Hepatocyte (in vitro differentiated cells): ENCODE data around the gene PERM1.

Experiments
- EZH2 ChIP-seq: fragments of 200-600 bp; sonication (generic); IDR thresholded peaks from 2 replicates; pipeline ENCODE4 v1.6.1; 2016; ENCODE audit warnings: antibody characterized with exemption, mild to moderate bottlenecking, borderline replicate concordance
- EZH2phosphoT487 ChIP-seq: fragments of 200-600 bp; sonication (generic); IDR thresholded peaks from one replicate; pipeline ENCODE4 v1.6.1; 2018; ENCODE audit warnings: antibody characterized with exemption, mild to moderate bottlenecking, low read depth, moderate library complexity; ENCODE audit not compliant: unreplicated experiment, severe bottlenecking
- TF ChIP-seq, protein P1 (sequence below): fragments of 200-600 bp; sonication (generic); IDR thresholded peaks from 2 replicates; pipeline ENCODE4 v1.5.1; 2016; ENCODE audit warnings: antibody characterized with exemption, mild to moderate bottlenecking; ENCODE audit not compliant: poor library complexity

DNA sequence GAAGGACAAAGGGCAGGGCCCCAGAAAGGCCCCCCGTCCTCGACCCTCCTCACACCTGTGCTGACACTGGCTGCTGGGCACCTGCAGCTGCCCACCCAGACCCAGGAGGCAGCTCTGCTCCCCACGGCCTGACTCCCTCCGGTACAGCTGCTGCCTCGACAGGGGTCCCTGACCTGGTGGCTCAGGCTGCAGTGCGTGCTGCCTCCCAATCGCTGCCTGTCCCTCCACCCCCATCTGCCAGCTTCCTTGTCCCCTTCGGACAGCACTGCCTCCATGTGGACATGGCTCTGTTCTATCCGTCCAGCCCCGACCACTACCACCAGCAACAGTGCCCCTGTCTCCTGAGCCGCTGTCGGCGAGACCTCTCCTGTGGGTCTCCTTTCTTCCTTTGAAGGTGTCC lies 27.0 kb downstream of the PERM1 start:
- TF ChIP-seq, protein P1, sequence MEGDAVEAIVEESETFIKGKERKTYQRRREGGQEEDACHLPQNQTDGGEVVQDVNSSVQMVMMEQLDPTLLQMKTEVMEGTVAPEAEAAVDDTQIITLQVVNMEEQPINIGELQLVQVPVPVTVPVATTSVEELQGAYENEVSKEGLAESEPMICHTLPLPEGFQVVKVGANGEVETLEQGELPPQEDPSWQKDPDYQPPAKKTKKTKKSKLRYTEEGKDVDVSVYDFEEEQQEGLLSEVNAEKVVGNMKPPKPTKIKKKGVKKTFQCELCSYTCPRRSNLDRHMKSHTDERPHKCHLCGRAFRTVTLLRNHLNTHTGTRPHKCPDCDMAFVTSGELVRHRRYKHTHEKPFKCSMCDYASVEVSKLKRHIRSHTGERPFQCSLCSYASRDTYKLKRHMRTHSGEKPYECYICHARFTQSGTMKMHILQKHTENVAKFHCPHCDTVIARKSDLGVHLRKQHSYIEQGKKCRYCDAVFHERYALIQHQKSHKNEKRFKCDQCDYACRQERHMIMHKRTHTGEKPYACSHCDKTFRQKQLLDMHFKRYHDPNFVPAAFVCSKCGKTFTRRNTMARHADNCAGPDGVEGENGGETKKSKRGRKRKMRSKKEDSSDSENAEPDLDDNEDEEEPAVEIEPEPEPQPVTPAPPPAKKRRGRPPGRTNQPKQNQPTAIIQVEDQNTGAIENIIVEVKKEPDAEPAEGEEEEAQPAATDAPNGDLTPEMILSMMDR, result no peak
- no peak for TF ChIP-seq EZH2phosphoT487
- no peak for TF ChIP-seq EZH2
